Fibroblast of lung (primary cell): ENCODE measurements around the gene HIVEP3. TPM values are rescaled to one million over a fixed set of nuclear protein-coding genes. Genes with fewer than 3 reads are reported as not detected.

Source experiments
- DNase-seq, 2 donors: peaks; one replicate each; pipeline versions ENCODE4 v3.0.0 to v3.0.0-alpha.2; 2010; ENCODE audit warnings: low read depth in 2 of 2
- H2AFZ ChIP-seq: 2 replicates; pipeline ENCODE4 v1.5.1; 2012; ENCODE audit warnings: low read length, control low read depth, inconsistent platforms
- H3K27ac ChIP-seq: 2 replicates; pipeline ENCODE4 v1.5.1; 2011; ENCODE audit warnings: low read length, control low read depth; ENCODE audit not compliant: insufficient read depth
- H3K27me3 ChIP-seq: 2 replicates; pipeline ENCODE4 v1.5.1; 2011; ENCODE audit warnings: mild to moderate bottlenecking, low read length; ENCODE audit not compliant: control insufficient read depth, insufficient read depth
- H3K36me3 ChIP-seq: 2 replicates; pipeline ENCODE4 v1.5.1; 2011; ENCODE audit warnings: low read length; ENCODE audit not compliant: control insufficient read depth, insufficient read depth
- H3K4me1 ChIP-seq: 2 replicates; pipeline ENCODE4 v1.5.1; 2011; ENCODE audit warnings: low read length; ENCODE audit not compliant: control insufficient read depth, insufficient read depth; ENCODE audit errors: extremely low read depth
- H3K4me2 ChIP-seq: 2 replicates; pipeline ENCODE4 v1.5.1; 2011; ENCODE audit warnings: low read length, control low read depth; ENCODE audit not compliant: insufficient read depth; ENCODE audit errors: extremely low read depth
- H3K4me3 ChIP-seq, 4 experiments: fragments of 200-600 bp in 1 of 4; sonication (generic) in 1 of 4; replicated peaks in 1 of 4; 2 replicates each; pipeline ENCODE4 v1.5.1; 2011 to 2016; ENCODE audit warnings: low read length in 4 of 4, low read depth in 3 of 4, mild to moderate bottlenecking in 3 of 4, control low read depth in 2 of 4, inconsistent platforms in 1 of 4, mixed read lengths in 1 of 4; ENCODE audit not compliant: insufficient read depth in 1 of 4; ENCODE audit errors: control extremely low read depth in 1 of 4
- H3K79me2 ChIP-seq: 2 replicates; pipeline ENCODE4 v1.5.1; 2012; ENCODE audit warnings: mild to moderate bottlenecking, low read length, inconsistent platforms; ENCODE audit not compliant: control insufficient read depth, insufficient read depth
- H3K9ac ChIP-seq: 2 replicates; pipeline ENCODE4 v1.5.1; 2011; ENCODE audit warnings: mild to moderate bottlenecking, low read length, control low read depth; ENCODE audit not compliant: insufficient read depth
- H3K9me3 ChIP-seq: 2 replicates; pipeline ENCODE4 v1.5.1; 2012; ENCODE audit warnings: low read depth, low read length; ENCODE audit not compliant: control insufficient read depth, insufficient read depth
- H4K20me1 ChIP-seq: 2 replicates; pipeline ENCODE4 v1.5.1; 2011; ENCODE audit warnings: low read length; ENCODE audit not compliant: control insufficient read depth, insufficient read depth; ENCODE audit errors: extremely low read depth
- CTCF ChIP-seq, 2 donors: IDR thresholded peaks in 1 of 2; conservative IDR thresholded peaks in 1 of 2; 1 replicate in 1 of 2; 2 replicates in 1 of 2; pipeline ENCODE4 v1.5.1; 2011 to 2012; ENCODE audit warnings: low read length in 2 of 2, control low read depth in 1 of 2, inconsistent platforms in 1 of 2, low read depth in 1 of 2, mild to moderate bottlenecking in 1 of 2
- EZH2 ChIP-seq: IDR thresholded peaks from 2 replicates; pipeline ENCODE4 v1.5.1; 2012; ENCODE audit warnings: low read length, control low read depth, mild to moderate bottlenecking; ENCODE audit errors: missing control alignments
- polyA plus RNA-seq, 2 donors: library from polyadenylated mRNA; depleted of rRNA in 1 of 2; stranded (reverse) in 1 of 2; unstranded in 1 of 2; fragments of >200 nt; gene quantifications; 2 replicates each; pipeline ENCODE4 v1.2.1, GENCODE V29; 2011 to 2012; ENCODE audit warnings: missing spikeins in 1 of 2
- total RNA-seq: library from RNA; depleted of rRNA; stranded (reverse); fragments of >200 nt; gene quantifications from 2 replicates; pipeline ENCODE4 v1.2.1, GENCODE V29; 2014

The HIVEP3 gene
- total and polyA plus RNA-seq, 2 donors (not counting 1 experiment from before 2014, with no cell fraction given) = 0.83 to 3.2 TPM

DNA sequence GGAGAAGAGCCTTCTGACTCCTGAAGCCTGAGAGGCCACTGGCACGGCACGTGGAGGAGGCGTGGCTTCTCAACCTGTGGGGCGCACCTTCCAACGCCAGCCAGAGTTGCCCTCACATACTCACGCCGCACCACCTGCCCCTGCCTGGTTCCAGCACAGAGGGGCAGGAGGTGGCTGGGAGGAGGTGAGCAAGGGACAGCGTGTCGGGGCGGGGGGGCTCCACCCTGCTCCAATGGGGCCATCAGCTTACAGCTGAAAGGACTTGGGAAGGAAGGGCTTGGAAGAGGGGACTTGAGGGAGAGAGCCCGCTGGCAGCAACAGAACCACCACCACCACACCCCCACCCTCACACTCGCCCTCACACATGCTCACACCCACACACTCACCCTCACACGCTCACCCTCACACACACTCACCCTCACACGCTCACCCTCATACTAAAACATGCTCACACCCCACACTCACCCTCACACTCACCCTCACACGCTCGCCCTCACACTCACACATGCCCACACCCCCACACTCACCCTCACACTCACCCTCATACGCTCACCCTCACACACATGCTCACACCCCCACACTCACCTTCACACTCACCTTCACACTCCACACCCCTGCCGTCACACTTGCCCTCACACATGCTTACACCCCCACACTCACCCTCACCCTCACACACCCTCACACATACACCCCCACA is 392.7 kb downstream of the HIVEP3 start:
- H3K79me2 ChIP-seq = no peaks in the 10 kb centered on the region
- H4K20me1 ChIP-seq = no peaks in the 10 kb centered on the region
- no peak overlapping the region for H3K27ac ChIP-seq
- H3K27me3 ChIP-seq = no peaks in the 10 kb centered on the region
- H3K36me3 ChIP-seq = no peaks in the 10 kb centered on the region
- TF ChIP-seq CTCF (conservative IDR thresholded peaks at IDR 0.05 in 1 of 2, IDR thresholded peaks at IDR 0.05 in 1 of 2; ENCODE audit: low read depth in 1 of 2, low read length in 2 of 2) = no peak
- no peaks in the 10 kb centered on the region for H3K9me3 ChIP-seq
- H2AFZ ChIP-seq = no peak overlapping the region
- DNase-seq = no peak
- H3K4me3 ChIP-seq = no peak overlapping the region
- no peak overlapping the region for H3K4me2 ChIP-seq
- no peak overlapping the region for H3K9ac ChIP-seq
- H3K4me1 ChIP-seq = no peaks in the 10 kb centered on the region

GRCh38 chr1:41524676-41525675 is 393.7 kb downstream of the HIVEP3 start:
- no peaks in the 10 kb centered on the region for H3K27me3 ChIP-seq
- H3K9ac ChIP-seq = no peak overlapping the region
- H3K4me3 ChIP-seq = no peak overlapping the region
- no peak overlapping the region for H2AFZ ChIP-seq
- no peaks in the 10 kb centered on the region for H4K20me1 ChIP-seq
- H3K4me1 ChIP-seq = no peaks in the 10 kb centered on the region
- H3K4me2 ChIP-seq = no peak overlapping the region
- H3K9me3 ChIP-seq = no peaks in the 10 kb centered on the region
- no peak for DNase-seq
- H3K27ac ChIP-seq = no peak overlapping the region
- no peak for TF ChIP-seq CTCF (conservative IDR thresholded peaks at IDR 0.05 in 1 of 2, IDR thresholded peaks at IDR 0.05 in 1 of 2; ENCODE audit: low read depth in 1 of 2, low read length in 2 of 2)
- TF ChIP-seq EZH2 = no peak
- H3K36me3 ChIP-seq = no peaks in the 10 kb centered on the region
- no peaks in the 10 kb centered on the region for H3K79me2 ChIP-seq

DNA sequence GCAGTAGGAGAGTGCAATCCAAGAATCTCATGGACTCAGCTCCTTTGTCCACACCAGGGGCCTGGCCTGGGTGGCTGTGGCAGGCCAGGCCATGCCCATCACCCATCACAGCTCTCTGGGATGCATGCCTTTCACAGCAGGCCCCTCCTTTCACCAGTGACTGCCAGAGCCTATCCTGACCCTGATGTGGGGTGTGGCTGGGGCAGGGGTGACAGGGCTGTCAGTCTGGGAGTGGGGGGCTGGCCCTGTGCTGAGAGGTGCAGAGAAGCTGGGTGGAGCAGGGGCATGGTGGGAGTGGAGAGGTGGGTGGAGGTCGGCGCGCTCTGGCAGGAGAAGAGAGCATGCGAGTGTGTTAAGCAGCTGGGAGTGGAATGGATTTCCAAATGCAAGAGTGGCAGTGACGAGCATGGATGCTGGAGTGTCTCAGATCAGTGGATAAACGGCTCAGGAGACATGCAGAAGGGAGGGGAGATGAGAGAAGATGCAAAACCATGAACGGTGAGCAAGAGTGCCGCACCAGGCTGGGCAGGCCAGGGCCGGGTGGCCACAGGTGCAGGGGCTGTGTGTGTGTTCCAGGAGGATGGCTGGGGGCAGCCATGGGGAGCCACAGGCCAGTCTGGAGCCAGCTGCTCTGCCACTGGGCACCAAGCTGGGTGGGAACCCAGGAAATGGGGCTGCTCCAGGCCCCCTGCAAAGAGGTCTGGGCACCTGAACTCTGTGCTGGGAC is 394.6 kb downstream of the HIVEP3 start:
- H4K20me1 ChIP-seq = no peaks in the 10 kb centered on the region
- H3K9me3 ChIP-seq = no peaks in the 10 kb centered on the region
- H3K9ac ChIP-seq = no peak overlapping the region
- H3K27me3 ChIP-seq = no peaks in the 10 kb centered on the region
- H3K36me3 ChIP-seq = no peaks in the 10 kb centered on the region
- no peak overlapping the region for H3K27ac ChIP-seq
- no peaks in the 10 kb centered on the region for H3K4me1 ChIP-seq
- H3K4me3 ChIP-seq = no peak overlapping the region
- no peak overlapping the region for H2AFZ ChIP-seq
- no peak for DNase-seq
- H3K79me2 ChIP-seq = no peaks in the 10 kb centered on the region
- TF ChIP-seq EZH2 = no peak
- TF ChIP-seq CTCF (conservative IDR thresholded peaks at IDR 0.05 in 1 of 2, IDR thresholded peaks at IDR 0.05 in 1 of 2; ENCODE audit: low read depth in 1 of 2, low read length in 2 of 2) = no peak
- no peak overlapping the region for H3K4me2 ChIP-seq
